Small intestine (tissue), 7 donors: ENCODE data around the gene OTOR. TPM values are rescaled to one million over a fixed set of nuclear protein-coding genes. Genes with fewer than 3 reads are reported as not detected.

Source experiments
- DNase-seq, 2 donors: peaks; one replicate each; pipeline versions ENCODE4 v3.0.0 to v3.0.0-alpha.2; 2013
- FAIRE-seq: peaks from 2 replicates; lab custom pipeline; 2012; peaks lifted over from hg19 to GRCh38; lab: Jason Lieb, UNC
- H3K27ac ChIP-seq, 3 donors: one replicate each; pipeline ENCODE4 v1.5.1; 2013; ENCODE audit warnings: low read length in 2 of 3, mild to moderate bottlenecking in 2 of 3, control low read depth in 1 of 3, inconsistent platforms in 1 of 3, low read depth in 1 of 3, moderate library complexity in 1 of 3
- H3K27me3 ChIP-seq, 3 donors: one replicate each; pipeline ENCODE4 v1.6.1; 2013; ENCODE audit warnings: low read length in 3 of 3, inconsistent platforms in 1 of 3; ENCODE audit not compliant: control insufficient read depth in 3 of 3, insufficient read depth in 3 of 3
- H3K36me3 ChIP-seq, 3 donors: one replicate each; pipeline ENCODE4 v1.6.1; 2013; ENCODE audit warnings: low read length in 3 of 3, inconsistent platforms in 1 of 3, low read depth in 1 of 3, mild to moderate bottlenecking in 1 of 3, moderate library complexity in 1 of 3; ENCODE audit not compliant: control insufficient read depth in 3 of 3, insufficient read depth in 2 of 3
- H3K4me1 ChIP-seq, 3 donors: one replicate each; pipeline ENCODE4 v1.6.1; 2013; ENCODE audit warnings: low read length in 2 of 3, inconsistent platforms in 1 of 3, low read depth in 1 of 3, mild to moderate bottlenecking in 1 of 3, moderate library complexity in 1 of 3; ENCODE audit not compliant: control insufficient read depth in 3 of 3, insufficient read depth in 2 of 3
- H3K4me3 ChIP-seq, 3 donors: one replicate each; pipeline ENCODE4 v1.5.1; 2013; ENCODE audit warnings: low read length in 3 of 3, control low read depth in 1 of 3, inconsistent platforms in 1 of 3, low read depth in 1 of 3, mild to moderate bottlenecking in 1 of 3, moderate library complexity in 1 of 3
- H3K9me3 ChIP-seq, 2 donors: one replicate each; pipeline ENCODE4 v1.6.1; 2013; ENCODE audit warnings: low read depth in 1 of 2, low read length in 1 of 2; ENCODE audit not compliant: control insufficient read depth in 2 of 2, insufficient read depth in 1 of 2
- WGBS, 3 donors: extraction: QIAGEN DNeasy Blood & Tissue Kit; methylation state at CpG; one replicate each; pipeline ENCODE4 v1.1.7; 2013; 5-methylcytosine and 5-hydroxymethylcytosine counted together
- polyA plus RNA-seq, 4 donors: library from polyadenylated mRNA; stranded (reverse) in 3 of 4; unstranded in 1 of 4; fragments of 200-250 nt in 3 of 4; fragments of 120-200 nt in 1 of 4; gene quantifications; one replicate each; pipeline versions ENCODE4 v1.2.1 to v1.2.3, GENCODE V29; 2013
- donor health status: healthy with polysubstance abuse.
- donor health status: control.
- donor health status: control.
- donor health status: Bipolar disorder and iron deficiency.
- donor health status: healthy.

Gene OTOR
- polyA plus RNA-seq, 4 donors: not detected

GRCh38 chr20:16778159-16778558 is 30.0 kb downstream of the OTOR start:
- Histone ChIP-seq H3K36me3 (no peaks in the 10 kb centered on the region), H3K27ac (no peak overlapping the region), H3K4me3 (no peak overlapping the region), H3K9me3 (peaks cover 1 to 7% of the 10 kb centered on the region in 2 donors), H3K27me3 (no peaks in the 10 kb centered on the region), H3K4me1 (no peaks in the 10 kb centered on the region)
- no peak for DNase-seq
- FAIRE-seq: no peak
- 86 to 95% (median 95%) methylated on average over 1 of the region's 1 CpG for WGBS, 3 donors

GRCh38 chr20:16781496-16781895 is 33.3 kb downstream of the OTOR start:
- Histone ChIP-seq H3K4me3 (no peak overlapping the region), H3K9me3 (peaks cover 0 to 5% of the 10 kb centered on the region in 2 donors), H3K27me3 (peaks cover 0 to 2% (median 0%) of the 10 kb centered on the region in 3 donors), H3K36me3 (no peaks in the 10 kb centered on the region), H3K4me1 (no peaks in the 10 kb centered on the region), H3K27ac (no peak overlapping the region)
- no peak for DNase-seq
- no peak for FAIRE-seq
- 94 to 96% (median 94%) methylated on average over 1 of the region's 1 CpG for WGBS, 3 donors

GRCh38 chr20:16785226-16785625 is 37.1 kb downstream of the OTOR start:
- DNase-seq (no peak), FAIRE-seq (no peak)
- Histone ChIP-seq H3K4me1 (no peaks in the 10 kb centered on the region), H3K27ac (no peak overlapping the region), H3K4me3 (no peak overlapping the region), H3K27me3 (peaks cover 0 to 2% (median 0%) of the 10 kb centered on the region in 3 donors), H3K36me3 (no peaks in the 10 kb centered on the region), H3K9me3 (peaks cover 0 to 5% of the 10 kb centered on the region in 2 donors)
- 62 to 70% (median 68%) methylated on average over 1 of the region's 1 CpG for WGBS, 3 donors

Other genes with a start within 250 kb of the OTOR start
- gene KIF16B, start 174.9 kb upstream of the OTOR start, polyA plus RNA-seq: 10 to 100 TPM; 12.4 to 46.7 (median 28.0) TPM
- 10 to 100 TPM; 48.9 to 73.6 (median 66.3) TPM for gene SNRPB2, start 18.3 kb upstream of the OTOR start, polyA plus RNA-seq